ENCODE measurements around the gene C1QTNF5.

GRCh38 chr11:119322360-119322739, 18.3 kb downstream of the C1QTNF5 start:
- TF ChIP-seq EZH2 (IDR thresholded peaks at IDR 0.05; ENCODE audit: low read depth) (no peak), CTCF (conservative IDR thresholded peaks at IDR 0.05) (no peak)
